Left renal cortex interstitium (tissue), 4 donors: Measurements from ENCODE around the gene UPP1. TPM values are rescaled to one million over a fixed set of nuclear protein-coding genes. Genes with fewer than 3 reads are reported as not detected.
"Not testable (repeated sequence)": the region's sequence is repeated elsewhere in the genome, so short reads cannot be mapped to it uniquely, and the experiment has no call there.

ENCODE experiments used
- DNase-seq, 4 donors: peaks; one replicate each; pipeline ENCODE4 v3.0.0-alpha.2; 2013; ENCODE audit warnings: low read depth in 4 of 4, low spot score in 2 of 4, missing footprints in 1 of 4
- polyA plus RNA-seq, 4 donors: library from polyadenylated mRNA; unstranded; fragments of 120-200 nt; gene quantifications; one replicate each; pipeline ENCODE4 v1.2.1, GENCODE V29; 2013; ENCODE audit not compliant: insufficient read length in 4 of 4

UPP1 gene
- polyA plus RNA-seq, 4 donors = 11.7 to 15.4 (median 13.1) TPM

DNA sequence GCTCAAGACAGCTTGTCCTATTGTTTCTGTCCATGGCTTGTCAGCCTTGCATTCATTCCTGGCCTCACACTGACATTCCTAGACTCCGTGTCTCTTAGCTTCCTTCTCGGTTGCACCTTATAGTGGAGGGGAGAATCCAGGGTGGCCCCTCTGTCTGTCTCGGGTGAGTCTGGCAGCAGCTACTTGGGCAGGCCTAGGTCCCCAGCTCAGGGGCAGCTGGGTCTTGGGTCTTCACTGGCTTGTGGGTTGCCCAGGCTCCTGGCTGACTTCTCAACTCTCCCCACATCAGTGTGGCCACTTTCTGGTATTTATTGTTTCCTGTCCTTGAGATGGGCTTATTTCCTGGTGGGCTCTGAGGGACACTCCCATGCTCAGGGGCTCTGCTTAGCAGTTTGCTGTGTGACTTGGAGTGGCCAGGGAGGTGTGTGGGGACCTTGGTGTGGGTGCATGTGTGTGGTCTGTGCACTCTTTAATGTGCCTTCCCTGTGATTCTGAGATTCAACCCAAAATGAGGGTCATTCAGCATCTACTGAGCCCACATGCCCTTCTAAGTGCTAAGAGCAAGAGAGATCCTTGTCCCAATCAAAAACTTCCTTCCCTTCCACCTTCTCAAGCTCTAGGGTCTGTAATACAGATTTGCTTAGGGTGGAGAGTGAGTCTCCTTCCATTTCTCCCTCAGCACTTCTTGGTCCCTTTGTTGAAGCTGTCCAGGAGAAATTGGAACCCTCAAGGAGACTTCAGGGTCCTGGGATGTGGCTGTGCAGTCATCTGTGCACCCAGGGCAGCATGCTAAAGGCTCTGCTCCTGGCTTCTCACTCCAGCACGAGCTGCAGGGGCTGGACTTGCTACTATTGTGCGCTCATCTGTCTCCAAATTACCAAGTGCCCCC lies 20.1 kb downstream of the UPP1 start:
- no peak for DNase-seq

DNA sequence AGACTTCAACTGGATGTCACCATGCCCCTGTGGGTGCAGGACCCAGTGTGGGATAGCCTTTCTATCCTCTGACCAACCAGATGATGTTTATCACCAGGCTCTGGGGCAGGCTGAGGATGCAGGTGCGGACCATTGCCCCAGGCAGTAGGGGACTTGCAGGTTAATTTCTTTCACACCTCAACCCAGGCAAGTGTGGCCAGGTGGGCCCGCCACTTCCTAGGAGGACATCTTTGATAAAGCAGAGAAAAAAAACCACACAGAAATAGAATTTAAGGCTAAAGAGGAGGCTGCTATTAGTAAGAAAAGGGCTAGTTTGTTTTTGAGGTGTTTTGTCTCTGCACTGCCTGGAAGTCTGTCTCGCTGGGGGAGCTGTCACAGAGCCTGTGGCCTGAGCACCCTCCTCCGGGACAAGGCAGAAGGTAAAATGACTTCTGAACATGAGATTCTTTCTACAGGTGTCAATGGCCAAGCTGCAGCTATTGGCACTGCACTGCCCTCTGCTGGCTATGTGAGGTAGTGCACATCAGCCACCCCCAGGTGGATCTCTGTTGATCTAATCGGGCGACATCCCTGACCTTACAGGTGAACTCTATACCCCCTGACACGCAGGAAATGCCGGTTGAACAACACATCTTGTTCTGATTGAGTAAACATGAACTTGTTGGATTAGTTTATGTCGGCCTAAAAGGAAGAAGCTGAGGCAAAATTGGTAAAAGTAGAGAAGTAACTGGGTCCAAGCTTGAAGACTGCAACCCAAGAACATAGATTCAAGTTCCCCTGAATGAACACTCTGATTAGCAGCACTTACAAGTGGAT lies 21.0 kb downstream of the UPP1 start:
- peak in 2 of 4 donors; percentile 21 to 31 for DNase-seq

DNA sequence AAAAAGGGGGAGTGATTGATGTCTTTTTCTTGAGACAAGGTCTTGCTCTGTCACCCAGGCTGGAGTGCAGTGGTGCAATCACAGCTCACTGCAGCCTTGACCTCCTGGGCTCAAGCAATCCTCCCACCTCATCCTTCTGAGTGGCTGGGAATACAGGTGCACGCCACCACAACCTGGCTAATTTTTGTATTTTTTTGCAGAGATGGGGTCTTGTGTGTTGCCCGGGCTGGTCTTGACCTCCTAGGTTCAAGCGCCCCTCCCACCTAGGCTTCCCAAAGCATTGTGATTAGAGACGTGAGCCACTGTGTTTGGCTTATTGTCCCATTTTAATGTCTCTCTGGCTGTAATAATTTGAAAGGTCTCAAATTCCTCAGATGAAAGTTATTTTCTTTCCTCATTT lies 21.8 kb downstream of the UPP1 start:
- no peak for DNase-seq

DNA sequence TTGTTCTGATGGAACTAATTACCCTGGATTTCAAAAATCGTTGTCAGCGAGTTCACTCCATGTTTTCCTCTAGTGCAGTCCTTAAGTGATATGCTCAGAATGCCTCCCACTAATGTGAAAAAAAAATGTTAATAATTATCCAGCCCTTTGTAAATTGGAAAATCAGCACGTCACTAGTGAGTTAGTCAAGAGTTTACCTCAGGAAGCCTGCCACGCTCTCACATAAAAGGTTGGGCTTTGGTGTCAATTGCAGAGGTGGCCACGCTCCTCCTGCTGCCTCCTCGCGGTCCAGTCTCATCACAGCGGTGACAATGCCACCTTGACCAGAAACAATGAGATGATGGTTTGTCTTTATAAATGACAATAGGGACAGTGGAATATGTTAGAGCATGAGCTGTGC lies 22.5 kb downstream of the UPP1 start:
- DNase-seq = no peak

DNA sequence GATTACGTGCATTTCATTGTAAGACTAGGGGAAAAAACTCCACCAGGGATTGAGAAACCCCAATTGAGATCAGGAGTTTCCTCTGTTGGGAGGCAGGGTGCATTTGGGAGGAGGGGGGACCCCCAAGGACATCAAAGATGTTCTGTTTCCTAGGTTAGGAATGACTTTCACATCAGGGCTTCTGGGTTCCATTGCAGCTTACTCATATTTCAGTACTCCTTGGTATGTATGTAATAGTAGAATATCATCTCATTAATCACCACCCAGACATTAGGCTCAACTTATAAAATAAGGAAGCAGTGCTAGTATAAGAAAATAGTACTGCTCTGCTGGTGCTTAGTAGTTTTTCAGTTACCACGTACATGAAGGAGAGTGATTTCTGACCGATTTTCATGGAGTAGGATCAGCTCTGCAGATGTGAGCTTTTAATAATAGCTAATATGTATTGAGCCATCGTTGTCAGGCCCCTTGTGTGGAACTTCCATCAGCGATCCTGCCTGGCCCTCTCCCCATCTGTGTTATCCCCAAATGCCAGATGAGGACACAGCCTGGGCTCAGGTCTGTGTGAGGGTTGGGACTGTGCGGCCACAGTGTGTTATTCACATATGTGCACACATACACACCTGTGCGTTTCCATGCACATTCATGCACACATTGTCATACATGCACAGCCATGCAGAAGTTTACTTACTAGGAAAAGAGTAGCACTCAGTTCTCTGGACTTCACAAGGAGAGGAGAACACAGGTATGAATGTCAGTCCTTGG lies 23.5 kb downstream of the UPP1 start:
- no peak for DNase-seq

DNA sequence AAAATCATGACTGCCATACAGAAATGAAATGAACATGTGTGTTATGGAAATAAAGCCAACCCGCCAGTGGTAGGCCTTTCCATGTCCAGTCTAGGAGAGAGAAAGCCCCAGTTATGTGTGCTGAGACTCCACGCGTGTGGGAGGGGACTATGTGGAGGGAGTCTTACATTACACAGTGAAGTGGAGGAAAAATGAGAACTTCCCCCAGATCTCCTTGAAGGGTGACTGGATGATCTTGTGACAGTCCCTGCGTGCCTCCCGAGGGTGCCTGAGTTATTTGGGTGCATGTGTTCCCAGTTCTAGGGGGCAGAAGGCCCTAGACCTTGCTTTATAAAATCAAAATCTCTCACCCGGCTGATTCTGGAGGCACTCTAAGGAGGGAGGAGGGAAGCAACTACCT lies 24.2 kb downstream of the UPP1 start:
- no peak for DNase-seq

DNA sequence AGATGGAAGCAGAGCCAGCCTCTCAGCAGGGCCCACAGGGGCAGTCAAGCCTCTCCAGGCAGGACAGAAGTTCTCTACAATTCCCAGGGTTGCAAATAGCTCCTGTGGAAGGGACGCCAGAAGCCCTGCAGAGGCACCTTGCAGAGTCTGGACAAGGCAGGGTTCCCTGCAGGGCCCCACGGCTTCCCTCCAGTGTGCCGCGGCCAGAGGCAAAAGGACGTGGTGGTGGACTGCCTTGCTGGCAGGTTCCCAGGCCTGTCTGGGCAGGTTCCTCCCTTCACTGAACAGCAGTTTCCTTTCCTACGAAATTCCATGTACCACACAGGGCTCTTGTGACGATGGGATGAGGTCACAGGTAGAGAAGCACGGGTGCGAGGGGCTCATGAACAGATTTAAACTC lies 25.1 kb downstream of the UPP1 start:
- DNase-seq = no peak

DNA sequence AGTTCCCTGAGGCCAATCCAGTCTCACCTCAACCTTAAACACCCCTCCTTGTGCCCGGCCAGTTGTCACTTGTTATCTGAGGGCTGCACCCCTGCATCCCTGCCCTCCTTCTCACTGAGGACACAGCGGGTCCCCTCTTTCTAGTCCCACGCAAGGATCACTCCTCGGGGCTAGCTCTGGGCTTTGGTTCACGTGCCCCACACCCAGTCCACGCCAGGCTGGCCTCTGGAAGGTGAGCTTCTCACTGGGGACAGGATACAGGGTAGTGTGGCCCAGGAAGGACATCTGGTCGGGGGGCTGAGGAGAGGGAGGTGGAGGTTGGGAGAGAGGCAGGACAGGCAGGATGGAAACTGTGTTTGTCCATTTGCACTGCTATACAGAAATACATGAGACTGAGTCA lies 25.5 kb downstream of the UPP1 start:
- no peak for DNase-seq

DNA sequence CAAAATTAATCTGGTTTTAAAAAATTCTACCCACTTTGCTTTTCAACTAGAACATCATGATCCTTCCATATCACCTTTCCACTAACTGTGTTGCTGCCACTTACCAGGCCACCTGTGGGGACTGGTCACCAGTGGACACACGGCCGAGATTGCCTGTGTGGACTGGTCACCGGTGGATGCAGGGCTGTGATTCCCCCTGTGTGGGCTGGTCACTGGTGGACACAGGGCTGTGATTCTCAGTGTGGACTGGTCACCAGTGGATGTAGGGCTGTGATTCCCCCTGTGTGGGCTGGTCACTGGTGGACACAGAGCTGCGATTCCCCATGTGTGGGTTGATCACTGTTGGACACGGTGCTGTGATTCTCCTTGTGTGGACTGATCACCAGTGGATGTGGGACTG lies 27.0 kb downstream of the UPP1 start:
- no peak for DNase-seq

DNA sequence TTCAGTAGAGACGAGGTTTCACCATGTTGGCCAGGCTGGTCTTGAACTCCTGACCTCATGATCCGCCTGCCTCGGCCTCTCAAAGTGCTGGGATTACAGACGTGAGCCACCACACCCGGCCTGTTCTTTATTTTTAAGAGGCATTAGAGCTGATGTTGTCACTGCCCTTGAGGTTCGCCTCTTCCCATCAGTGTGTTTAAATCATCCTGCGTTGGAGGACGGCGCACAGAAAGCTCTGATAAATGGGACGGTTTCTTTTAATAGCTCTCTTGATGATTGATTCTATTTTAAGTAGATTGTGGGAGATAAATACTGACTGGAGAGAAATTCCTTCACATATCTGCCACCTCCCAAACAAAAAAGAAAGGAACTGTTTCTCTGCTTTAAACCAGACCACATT lies 29.0 kb downstream of the UPP1 start:
- DNase-seq = no peak

DNA sequence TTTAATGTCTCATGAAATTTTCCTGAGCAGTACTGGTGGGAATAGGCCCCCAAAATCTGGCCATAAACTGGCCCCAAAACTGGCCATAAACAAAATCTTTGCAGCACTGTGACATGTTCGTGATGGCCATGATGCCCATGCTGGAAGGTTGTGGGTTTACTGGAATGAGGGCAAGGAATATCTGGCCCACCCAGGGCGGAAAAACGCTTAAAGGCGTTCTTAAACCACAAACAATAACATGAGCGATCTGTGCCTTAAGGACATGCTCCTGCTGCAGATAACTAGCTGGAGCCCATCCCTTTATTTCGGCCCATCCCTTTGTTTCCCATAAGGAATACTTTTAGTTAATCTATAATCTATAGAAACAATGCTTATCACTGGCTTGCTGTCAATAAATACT lies 31.5 kb downstream of the UPP1 start:
- DNase-seq = not testable (repeated sequence)

DNA sequence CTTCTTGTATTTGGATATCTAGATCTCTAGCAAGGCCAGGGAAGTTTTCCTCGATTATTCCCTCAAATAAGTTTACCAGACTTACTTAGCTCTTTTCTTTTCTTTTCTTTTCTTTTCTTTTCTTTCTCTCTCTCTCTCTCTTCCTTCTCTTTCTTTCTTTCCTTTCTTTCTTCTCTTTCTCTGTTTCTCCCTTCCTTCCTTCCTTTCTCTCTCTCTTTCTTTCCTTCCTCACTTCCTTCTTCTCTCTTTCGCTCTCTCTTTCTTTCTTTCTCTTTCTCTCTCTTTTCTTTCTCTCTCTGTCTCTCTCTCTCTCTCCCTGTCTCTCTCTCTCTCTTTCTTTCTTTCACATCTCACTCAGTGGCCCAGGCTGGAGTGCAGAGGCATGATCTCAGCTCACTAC lies 37.0 kb downstream of the UPP1 start:
- no peak for DNase-seq

DNA sequence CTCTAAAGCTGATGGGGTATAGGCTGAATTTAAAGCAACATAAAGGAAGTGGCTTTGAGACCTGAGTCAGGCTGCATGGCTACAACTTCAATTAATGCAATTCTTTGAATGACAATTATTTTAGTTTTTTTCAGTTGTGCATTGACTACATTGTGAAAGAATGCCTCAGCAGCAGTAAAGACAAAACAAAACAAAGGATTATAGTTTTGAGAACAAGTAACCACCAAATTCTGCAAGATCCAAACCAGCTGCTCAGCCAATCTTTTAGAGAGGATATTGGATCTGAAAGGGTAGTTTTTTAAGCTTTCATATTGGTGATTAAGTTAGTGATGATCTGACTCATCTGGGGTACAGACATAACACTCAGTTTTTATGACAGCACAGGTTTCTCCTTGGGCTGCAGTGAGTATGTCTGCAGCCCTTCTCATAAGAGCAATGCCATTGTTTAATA lies 41.6 kb downstream of the UPP1 start:
- DNase-seq = no peak

DNA sequence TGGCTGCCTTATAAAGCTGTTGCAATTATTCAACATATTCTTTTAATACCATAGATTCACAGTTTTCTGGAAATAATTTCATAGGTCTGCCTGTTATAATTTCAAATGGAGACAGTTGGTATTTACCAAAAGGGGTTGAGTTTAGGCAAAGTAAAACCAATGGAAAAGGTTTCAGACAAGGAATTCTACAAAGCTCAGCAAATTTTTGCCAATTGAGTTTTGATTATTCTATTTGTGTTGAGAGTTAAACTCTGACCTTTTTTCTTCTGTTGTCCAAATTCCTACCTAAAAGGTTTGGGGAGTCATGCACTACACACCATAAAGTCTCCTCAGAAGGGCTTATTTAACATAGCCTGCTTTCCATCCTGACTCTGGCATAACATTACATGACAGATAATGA lies 43.7 kb downstream of the UPP1 start:
- DNase-seq = no peak

DNA sequence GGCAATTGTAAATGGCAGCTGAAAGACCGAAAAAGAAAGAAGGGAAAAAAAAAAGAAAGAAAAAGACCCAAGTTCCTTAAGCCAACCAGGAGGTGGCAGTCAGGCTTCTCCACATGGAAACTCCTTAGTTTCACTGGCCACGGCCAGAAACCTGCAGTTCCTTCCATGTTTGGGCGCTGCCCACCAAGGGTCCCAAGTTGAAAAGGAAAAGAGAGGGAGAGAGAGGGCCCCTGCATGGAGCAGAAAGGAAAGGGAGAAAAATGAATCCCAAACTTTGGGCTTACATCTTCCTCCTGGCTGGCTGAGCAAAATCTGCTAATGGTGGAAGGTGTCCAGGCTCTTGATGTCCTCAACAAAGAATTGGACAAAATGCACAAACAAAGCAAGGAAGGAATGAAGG lies 50.4 kb downstream of the UPP1 start:
- no peak for DNase-seq

DNA sequence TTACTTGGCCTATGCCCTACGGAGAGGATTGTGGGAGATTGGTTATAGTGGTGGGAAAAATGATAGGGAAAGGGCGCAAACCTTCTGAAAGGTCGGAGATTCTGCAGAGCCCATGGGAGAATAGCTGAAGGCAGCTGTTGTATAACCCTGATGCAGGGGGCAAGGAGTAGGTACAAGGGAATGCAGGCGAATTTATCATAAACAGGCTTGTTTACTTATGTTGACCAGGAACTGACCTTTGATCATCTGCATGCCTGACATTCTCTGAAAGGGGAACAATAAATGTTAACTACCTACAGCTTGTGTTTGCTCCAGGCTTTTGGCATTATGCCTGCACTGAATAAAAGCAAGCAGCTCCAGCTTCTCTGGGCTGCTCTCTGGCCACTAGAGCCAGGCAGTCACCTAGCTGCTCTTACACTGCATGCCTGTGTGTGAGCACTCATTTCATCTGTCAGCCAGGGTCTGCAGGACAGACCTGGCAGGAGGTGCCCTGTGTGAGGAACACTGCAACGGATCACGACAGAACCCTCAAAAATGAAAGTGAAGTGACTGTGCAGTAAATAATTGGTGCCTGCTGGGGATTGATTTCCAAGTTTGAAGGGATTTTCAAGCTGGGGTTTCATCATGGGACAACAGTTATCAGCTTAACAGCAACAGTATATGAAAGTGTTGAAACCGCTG lies 51.1 kb downstream of the UPP1 start:
- DNase-seq = no peak

DNA sequence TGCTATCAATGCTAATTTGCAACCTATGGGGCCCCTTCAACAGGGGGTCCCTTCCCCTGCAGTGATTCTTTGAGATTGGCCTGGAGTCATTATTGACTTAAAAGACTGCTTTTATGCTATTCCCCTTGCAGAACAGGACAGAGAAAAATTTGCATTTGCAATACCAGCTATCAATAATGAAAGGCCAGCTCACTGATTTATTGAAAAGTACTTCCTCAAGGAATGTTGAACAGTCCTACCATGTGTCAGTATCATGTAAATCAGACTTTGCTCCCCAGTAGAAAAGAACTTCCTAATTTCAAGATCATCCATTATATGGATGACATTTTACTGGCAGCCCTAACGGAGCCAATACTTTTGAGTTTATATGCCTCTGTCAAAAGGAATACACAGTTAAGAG lies 52.5 kb downstream of the UPP1 start:
- no peak for DNase-seq

DNA sequence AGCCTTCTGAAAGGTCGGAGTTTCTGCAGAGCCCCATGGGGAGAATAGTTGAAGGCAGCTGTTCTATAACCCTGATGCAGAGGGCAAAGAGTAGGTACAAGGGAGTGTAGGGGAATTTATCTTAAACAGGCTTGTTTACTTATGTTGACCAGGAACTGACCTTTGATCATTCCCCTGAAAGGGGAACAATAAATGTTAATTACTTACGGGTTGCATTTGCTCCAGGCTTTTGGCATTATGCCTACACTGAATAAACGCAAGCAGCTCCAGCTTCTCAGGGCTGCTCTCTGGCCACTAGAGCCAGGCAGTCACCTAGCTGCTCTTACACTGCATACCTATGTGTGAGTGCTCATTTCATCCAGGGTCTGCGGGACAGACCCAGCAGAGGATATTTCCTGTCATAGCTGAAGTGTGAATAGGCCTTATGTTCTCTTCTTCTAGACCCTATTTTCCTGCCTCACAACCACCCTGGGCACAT lies 55.3 kb downstream of the UPP1 start:
- DNase-seq = no peak

DNA sequence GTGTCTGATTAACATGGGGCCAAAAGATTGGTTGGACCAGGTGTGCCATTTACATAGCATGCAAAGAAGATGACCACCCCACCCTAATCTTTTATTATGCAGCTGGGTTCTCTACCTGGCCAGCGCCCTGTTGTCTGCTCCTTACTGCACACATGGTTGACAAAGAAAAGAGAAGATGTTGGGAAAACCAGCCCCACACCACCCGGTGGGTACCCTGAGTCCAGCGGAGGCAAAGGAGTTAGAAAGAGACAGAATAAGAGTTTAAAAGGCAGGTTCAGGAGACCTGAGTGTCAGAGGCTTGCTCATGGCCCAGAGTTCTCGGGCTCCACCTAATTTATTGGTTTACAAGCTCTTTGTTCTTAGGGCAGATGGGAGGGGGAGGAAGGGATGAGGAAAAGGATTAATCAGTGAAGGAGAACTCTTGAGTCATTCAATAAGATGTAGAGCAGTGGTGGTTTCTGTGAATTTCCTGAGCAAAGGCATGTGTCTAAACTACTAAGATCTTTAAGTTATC lies 58.1 kb downstream of the UPP1 start:
- no peak for DNase-seq

DNA sequence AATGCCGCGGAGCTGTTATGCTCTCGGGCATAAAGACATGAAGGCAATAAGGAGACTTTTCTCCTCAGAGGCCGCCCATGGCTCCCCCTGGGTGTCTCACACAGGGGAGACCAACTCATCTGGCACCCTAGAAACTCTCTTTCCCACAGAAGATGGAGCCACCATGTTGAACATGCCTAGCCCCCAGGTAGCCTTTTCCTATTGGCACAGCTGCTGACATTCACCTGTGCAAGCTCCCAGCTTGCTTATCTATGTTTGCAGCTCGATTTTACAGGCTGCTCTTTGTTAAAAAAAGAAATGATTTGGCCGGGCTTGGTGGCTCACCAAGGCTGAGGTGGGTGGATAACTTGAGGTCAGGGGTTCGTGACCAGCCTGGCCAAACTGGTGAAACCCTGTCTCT lies 58.6 kb downstream of the UPP1 start:
- DNase-seq = not testable (repeated sequence)
